Ovary (tissue), 9 donors: Measurements from ENCODE around the gene TGFB1. TPM values are rescaled to one million over a fixed set of nuclear protein-coding genes. Genes with fewer than 3 reads are reported as not detected.
A peak's percentile ranks its signal among the peaks of the same experiment; 100 is the strongest.

Source experiments
- DNase-seq, 5 donors: peaks; one replicate each; pipeline ENCODE4 v3.0.0-alpha.2; 2019 to 2020
- H3K27ac ChIP-seq, 2 donors: fragments of 200-600 bp; one replicate each; pipeline versions ENCODE4 v1.5.1 to v1.8.0; 2019 to 2022
- H3K27me3 ChIP-seq: fragments of 200-600 bp; one replicate; pipeline ENCODE4 v1.8.0; 2022
- H3K36me3 ChIP-seq: fragments of 200-600 bp; sonication (generic); one replicate; pipeline ENCODE4 v1.5.1; 2019
- H3K4me1 ChIP-seq: one replicate; pipeline ENCODE4 v1.8.1; 2013; ENCODE audit warnings: mild to moderate bottlenecking, moderate library complexity; ENCODE audit not compliant: insufficient read depth
- H3K4me3 ChIP-seq: fragments of 200-600 bp; sonication (generic); one replicate; pipeline ENCODE4 v1.5.1; 2017
- H3K9me3 ChIP-seq, 2 donors: fragments of 200-600 bp in 1 of 2; sonication (generic) in 1 of 2; one replicate each; pipeline versions ENCODE4 v1.5.1 to v1.8.1; 2013 to 2019; ENCODE audit warnings: mild to moderate bottlenecking in 1 of 2, moderate library complexity in 1 of 2
- EP300 ChIP-seq: sonication (generic); formaldehyde crosslinking; IDR thresholded peaks from one replicate; pipeline ENCODE4 v1.6.1; 2017; ENCODE audit warnings: antibody characterized with exemption
- POLR2A ChIP-seq: fragments of 450-650 bp; IDR thresholded peaks from one replicate; pipeline ENCODE4 v1.6.1; 2017; ENCODE audit warnings: antibody characterized with exemption, mild to moderate bottlenecking, moderate library complexity
- WGBS, 3 donors: extraction: QIAGEN DNeasy Blood & Tissue Kit in 1 of 3; methylation state at CpG; one replicate each; pipeline versions ENCODE4 v1.1.5 to v1.1.7; 2013 to 2017; 5-methylcytosine and 5-hydroxymethylcytosine counted together
- intact Hi-C, 4 donors: fragments of 100-400 bp; cut with DNase I; formaldehyde crosslinking; loops; one replicate each; pipeline versions ENCODE4 v1.11.0 to v1.15.1; 2022 to 2023
- polyA plus RNA-seq, 2 donors: library from polyadenylated mRNA; stranded (reverse); fragments of 200-250 nt in 1 of 2; fragments of 350-450 nt in 1 of 2; fragmentation: Illumina TruSeq in 1 of 2; extraction: RNeasy Lipid Tissue Mini Kit (QIAGEN cat#74804) in 1 of 2; gene quantifications; one replicate each; pipeline ENCODE4 v1.2.3, GENCODE V29; 2013 to 2014
- total RNA-seq, 7 donors: library from RNA; depleted of rRNA in 2 of 7; stranded (reverse); fragments of >200 nt in 2 of 7; fragmentation: NEBNext Ultra II Directional in 3 of 7; extraction: Animal tissue kit (Norgen Biotek cat#: 25700) in 3 of 7; gene quantifications; one replicate each; pipeline versions ENCODE4 v1.1.0 to v1.2.4, GENCODE V29; 2016 to 2023
- TF ChIP-seq, protein P1 (sequence below), 3 donors: fragments of 450-650 bp in 2 of 3; fragments of 200-600 bp in 1 of 3; IDR thresholded peaks; one replicate each; pipeline versions ENCODE4 v1.5.1 to v1.8.0; 2016 to 2022; ENCODE audit warnings: antibody characterized with exemption in 3 of 3, mild to moderate bottlenecking in 1 of 3
- donor health status: DM: no; HTN: no; CAD: no; lungs with moderate emphysema.
- donor health status: DM: no; HTN: no; CAD: no.
- donor health status: Bipolar disorder and iron deficiency.
- donor health status: DM: yes; HTN: yes; CAD: no.
- donor health status: DM: no; HTN: no; CAD: no.
- donor health status: DM: yes; HTN: yes; CAD: no.

Gene TGFB1
- total and polyA plus RNA-seq, 9 donors = 9.1 to 31.8 (median 20.8) TPM

DNA sequence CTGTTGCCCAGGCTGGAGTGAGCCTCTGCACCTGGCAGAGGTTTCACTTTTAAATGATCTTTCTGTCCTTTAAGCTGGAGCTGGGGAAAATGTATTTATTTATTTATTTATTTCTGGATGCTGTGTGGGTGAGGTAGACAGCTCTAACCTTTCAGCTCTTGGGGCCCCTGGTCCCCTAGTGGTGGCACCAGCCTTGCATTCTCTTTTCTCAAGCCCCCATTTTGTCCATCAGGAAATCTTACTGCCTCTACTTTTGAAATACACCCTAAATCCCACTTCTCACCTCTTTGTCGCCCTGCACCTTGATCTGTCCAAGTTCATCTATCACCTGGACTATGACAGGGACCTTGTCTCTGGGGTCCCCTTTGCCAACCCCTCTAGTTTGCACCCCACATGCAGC lies 12.4 kb upstream of the TGFB1 start:
- no peak overlapping the region for H3K27ac ChIP-seq
- TF ChIP-seq, protein P1, sequence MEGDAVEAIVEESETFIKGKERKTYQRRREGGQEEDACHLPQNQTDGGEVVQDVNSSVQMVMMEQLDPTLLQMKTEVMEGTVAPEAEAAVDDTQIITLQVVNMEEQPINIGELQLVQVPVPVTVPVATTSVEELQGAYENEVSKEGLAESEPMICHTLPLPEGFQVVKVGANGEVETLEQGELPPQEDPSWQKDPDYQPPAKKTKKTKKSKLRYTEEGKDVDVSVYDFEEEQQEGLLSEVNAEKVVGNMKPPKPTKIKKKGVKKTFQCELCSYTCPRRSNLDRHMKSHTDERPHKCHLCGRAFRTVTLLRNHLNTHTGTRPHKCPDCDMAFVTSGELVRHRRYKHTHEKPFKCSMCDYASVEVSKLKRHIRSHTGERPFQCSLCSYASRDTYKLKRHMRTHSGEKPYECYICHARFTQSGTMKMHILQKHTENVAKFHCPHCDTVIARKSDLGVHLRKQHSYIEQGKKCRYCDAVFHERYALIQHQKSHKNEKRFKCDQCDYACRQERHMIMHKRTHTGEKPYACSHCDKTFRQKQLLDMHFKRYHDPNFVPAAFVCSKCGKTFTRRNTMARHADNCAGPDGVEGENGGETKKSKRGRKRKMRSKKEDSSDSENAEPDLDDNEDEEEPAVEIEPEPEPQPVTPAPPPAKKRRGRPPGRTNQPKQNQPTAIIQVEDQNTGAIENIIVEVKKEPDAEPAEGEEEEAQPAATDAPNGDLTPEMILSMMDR (IDR thresholded peaks at IDR 0.05) = no peak
- TF ChIP-seq POLR2A = no peak
- no peak for TF ChIP-seq EP300
- peaks cover 8% of the 10 kb centered on the region for H3K4me1 ChIP-seq
- no peaks in the 10 kb centered on the region for H3K9me3 ChIP-seq
- no peaks in the 10 kb centered on the region for H3K36me3 ChIP-seq
- no peaks in the 10 kb centered on the region for H3K27me3 ChIP-seq
- intact Hi-C loops = no loop called here
- DNase-seq = no peak
- WGBS, 3 donors = 93 to 96% (median 94%) methylated on average over 1 of the region's 1 CpG
- H3K4me3 ChIP-seq = no peak overlapping the region

DNA sequence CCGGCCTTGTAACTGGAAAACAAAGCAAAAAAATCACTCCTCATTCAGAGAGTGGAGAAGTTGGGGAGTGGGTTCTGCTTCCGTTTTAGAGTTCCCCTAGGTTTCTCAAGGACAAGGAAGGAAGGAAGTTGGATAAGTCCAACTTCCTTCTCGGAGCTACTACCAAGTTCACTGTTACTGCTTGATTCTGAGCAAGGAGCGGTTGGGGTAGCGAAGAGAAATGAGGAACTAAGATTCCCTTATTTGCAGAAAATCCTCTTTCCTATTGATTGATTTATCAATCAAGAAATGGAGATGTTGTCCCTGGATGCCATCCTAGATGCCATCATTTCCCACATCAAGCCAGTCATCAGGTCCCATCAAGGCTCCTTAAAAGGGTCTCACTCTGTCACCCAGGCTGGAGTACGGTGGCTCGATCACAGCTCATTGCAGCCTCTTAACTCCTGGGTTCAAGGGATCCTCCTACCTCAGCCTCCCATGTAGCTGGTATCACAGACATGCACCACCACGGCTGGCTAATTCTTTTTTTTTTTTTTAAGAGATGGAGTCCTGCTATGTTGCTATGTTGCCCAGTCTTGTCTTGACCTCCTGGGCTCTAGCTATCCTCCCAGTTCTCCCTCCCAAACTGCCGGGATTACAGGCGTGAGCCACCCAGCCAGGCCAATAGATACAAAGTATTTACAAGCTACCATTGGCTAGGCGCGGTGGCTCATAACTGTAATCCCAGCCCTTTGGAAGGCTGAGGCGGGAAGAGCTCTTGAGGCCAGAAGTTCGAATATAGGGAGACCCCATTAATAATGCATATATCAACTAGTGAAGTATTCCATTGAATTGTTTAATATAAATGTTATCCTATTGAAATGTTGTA lies 11.0 kb upstream of the TGFB1 start:
- no peaks in the 10 kb centered on the region for H3K36me3 ChIP-seq
- 68 to 74% (median 68%) methylated on average over 14 of the region's 14 CpGs for WGBS, 3 donors
- peak overlapping the region; percentile 79 for H3K4me3 ChIP-seq
- no peak for TF ChIP-seq POLR2A
- TF ChIP-seq EP300 = no peak
- TF ChIP-seq, protein P1 (IDR thresholded peaks at IDR 0.05) = no peak
- DNase-seq = no peak
- no peaks in the 10 kb centered on the region for H3K27me3 ChIP-seq
- H3K9me3 ChIP-seq = no peaks in the 10 kb centered on the region
- peak overlapping the region; percentile 74 to 99 for H3K27ac ChIP-seq
- peaks cover 8% of the 10 kb centered on the region for H3K4me1 ChIP-seq
- intact Hi-C loops = no loop called here

DNA sequence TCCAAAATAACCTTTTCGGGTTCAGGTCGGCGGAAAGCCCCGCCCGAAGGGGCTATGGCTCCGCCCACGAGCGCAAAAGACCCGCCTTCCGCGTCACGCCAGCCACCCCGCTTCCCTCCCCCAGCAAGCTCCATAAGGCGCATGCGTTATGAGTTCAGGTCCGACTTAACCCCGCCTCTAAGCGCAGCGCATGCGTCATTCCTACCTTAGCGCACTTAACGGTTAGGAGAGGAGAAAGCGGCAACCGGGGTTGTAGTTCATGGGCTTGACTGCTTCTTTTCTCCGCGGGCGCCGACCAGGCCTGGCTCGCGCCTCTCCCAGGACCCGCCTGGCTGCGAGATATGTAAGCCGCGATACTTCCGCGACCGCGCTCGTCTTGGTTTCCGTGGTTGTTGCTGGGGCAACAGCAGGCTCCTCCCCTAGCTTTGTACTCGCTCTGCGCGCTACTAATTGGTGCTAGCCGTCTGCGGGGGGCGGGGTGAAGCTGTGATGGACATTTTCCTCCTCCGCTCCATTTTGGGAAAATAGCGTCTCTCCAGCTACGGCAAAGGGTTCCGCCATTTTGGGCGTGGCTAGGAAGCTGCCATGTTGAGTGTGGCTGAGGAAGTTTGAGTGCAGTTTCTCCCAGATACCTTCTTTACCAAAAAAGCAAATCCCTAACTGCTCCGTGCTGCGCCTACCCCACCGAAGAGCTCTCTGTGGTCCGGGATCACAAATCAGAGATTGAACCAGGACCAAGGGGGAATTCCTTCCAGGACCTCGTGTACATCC lies 10.2 kb upstream of the TGFB1 start, which contains the start of gene B9D2:
Gene B9D2 (minus strand): TSS at position 397 of the 771 bp plus-strand sequence. CDS start 630 bp downstream, outside the sequence.
- Histone ChIP-seq H3K4me3 (peak within 1 kb of the TSS; percentile 79), H3K27me3 (no peaks in the 10 kb centered on the region), H3K36me3 (no peaks in the 10 kb centered on the region), H3K27ac (peak within 1 kb of the TSS; percentile 74 to 99), H3K9me3 (no peaks in the 10 kb centered on the region), H3K4me1 (peaks cover 8% of the 10 kb centered on the region)
- intact Hi-C loops = no loop called here
- DNase-seq = peak; percentile 97 to 99 (median 98)
- TF ChIP-seq, protein P1 (IDR thresholded peaks at IDR 0.05) = no peak
- peak; percentile 87 for TF ChIP-seq POLR2A
- 0 to 1% (median 0%) methylated on average over 53 to 56 of the region's 56 CpGs for WGBS, 3 donors

DNA sequence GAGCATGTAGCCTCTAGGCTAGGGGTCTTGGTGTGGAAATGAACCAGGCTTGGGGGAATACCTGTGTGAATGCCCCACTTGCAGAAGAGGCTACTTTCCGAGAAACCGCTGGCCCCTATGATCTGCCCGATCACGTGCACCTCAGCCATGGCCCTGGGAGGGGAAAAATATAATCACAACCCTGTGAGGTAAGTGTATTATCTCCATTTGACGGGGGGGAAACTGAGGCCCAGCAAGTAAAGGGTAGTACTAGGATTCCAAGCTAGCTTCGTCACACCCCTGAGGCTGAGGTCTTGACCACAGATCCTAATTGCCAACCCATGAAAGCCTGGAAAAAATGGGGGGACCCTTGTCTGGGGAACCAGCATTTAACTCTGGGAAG lies 9.6 kb upstream of the TGFB1 start:
- H3K9me3 ChIP-seq = no peaks in the 10 kb centered on the region
- intact Hi-C loops = no loop called here
- TF ChIP-seq, protein P1 (IDR thresholded peaks at IDR 0.05) = no peak
- no peak for TF ChIP-seq POLR2A
- no peak for TF ChIP-seq EP300
- DNase-seq = no peak
- peak overlapping the region; percentile 74 to 99 for H3K27ac ChIP-seq
- peak overlapping the region; percentile 79 for H3K4me3 ChIP-seq
- 37 to 49% (median 38%) methylated on average over 6 of the region's 6 CpGs for WGBS, 3 donors
- H3K36me3 ChIP-seq = no peaks in the 10 kb centered on the region
- H3K4me1 ChIP-seq = peaks cover 8% of the 10 kb centered on the region
- H3K27me3 ChIP-seq = no peaks in the 10 kb centered on the region
